Bone marrow (tissue), 2 donors: ENCODE data around the gene UBE3A.

Experiments
- DNase-seq, 2 donors: peaks; one replicate each; lab custom pipeline; 2025; lab: John Stamatoyannopoulos, UW

Gene UBE3A

GRCh38 chr15:25403771-25404170 lies 35.1 kb downstream of the UBE3A start:
- no peak for DNase-seq

GRCh38 chr15:25402342-25402741 lies 36.5 kb downstream of the UBE3A start:
- no peak for DNase-seq

DNA sequence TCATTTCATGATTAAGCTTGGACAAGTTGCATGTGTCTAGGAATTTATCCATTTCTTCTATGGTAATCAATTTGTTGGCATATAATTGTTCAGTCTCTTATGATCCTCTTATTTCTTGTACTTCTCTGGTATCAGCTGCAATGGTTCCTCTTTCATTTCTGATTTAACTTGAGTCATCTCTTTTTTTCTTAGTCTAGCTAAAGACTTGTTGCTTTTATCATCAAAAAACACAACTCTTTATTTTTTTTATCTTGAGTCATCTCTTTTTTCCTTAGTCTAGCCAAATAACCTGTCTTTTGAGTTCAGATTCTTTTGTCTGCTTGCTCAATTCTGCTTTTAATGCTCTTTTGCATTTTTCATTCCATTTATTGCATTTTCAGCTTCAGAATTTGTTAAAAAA lies 37.3 kb downstream of the UBE3A start:
- peak in 1 of 2 donors; percentile 36 for DNase-seq

DNA sequence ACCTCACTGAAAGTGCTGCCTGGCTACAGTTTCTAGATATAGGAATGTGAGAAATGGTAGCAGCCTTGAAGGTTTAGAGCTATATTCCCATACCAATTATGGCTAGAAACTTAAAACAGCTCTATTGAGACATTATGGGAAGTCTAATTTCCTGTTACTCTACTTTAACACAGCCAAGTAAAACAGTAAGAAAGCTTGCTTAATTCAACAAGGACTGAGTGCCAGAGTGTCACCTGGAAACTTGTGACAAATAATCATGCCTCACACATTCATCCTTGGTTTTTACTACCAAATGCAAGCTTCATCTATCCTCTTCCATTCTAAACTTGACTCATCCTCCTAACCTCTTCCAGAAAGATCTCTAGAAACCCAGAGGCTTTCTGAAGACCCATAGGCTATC lies 41.7 kb downstream of the UBE3A start:
- DNase-seq: no peak

- DNase-seq: no peak
Measured at GRCh38 chr15:25394898-25395297, 43.9 kb downstream of the UBE3A start.

DNA sequence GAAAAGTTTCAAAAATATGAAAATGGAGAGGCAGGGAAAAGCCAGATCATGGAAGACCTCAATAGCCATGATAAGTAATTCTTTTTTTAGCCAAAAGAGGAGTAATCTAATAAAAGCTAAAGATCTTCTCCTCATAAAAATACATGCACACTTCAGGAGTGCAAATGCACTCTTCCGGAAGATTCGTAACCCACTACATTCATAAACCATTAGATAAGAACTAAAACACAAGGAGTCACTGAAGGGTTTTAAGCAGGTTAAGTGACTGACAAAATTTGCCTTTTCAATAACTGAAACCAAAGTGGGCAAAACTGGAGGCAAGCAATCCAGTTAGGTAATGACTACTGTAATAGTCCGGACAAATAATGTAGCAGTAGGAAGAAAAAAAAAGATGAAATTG lies 46.0 kb downstream of the UBE3A start:
- DNase-seq: no peak

DNA sequence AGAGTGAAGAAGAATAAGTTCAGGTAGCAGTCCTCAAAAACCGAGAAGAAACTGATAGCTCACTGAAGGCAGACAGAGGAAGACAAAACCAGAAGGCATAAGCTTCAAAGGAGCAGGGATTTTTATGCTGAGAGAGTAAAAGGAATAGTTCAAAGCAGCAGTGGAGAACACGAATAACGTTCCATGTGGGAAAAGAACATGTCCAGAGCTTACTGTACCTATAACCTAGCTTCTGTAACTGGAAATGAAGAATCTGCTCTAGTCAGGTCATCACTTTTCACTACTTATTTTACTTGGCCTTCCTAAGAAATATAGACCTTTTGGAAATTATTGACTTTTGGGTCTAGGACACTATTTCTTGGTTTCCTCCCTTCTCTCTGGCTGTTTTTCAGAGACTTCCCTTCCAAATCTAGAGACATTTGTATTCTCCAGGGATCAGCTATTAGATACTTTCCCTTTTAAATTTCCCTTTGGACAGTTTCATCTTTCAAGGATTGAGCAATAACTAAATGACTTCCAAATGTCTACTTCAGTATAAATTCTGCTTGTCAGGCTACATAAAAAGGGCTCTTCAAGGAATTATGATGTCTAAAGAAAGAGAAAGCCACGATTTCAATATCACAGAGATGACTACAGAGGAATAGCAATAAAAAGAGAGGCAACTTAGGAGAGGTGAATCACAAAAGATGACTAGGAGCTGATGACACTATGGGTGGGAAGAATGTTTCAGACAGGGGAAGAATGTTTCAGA lies 46.7 kb downstream of the UBE3A start:
- DNase-seq: no peak

DNA sequence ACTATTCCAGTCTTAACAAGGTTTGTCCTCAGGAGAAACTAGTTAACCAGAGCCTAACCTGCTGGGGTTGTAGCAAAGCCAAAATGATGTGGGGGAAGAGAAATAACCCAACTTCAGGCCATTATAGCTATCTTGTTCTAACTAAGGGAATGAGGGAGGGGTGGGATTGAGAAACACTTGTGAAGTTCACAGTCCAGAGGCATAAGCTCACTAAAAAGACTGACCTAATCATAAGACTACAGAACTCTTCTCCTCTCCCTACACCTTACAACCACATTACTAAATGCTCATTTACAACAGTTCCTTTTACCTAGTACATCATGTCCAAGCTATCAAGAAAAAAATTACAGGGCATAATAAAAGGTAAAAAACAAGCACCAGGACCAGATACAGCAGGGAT lies 52.8 kb downstream of the UBE3A start:
- no peak for DNase-seq

DNA sequence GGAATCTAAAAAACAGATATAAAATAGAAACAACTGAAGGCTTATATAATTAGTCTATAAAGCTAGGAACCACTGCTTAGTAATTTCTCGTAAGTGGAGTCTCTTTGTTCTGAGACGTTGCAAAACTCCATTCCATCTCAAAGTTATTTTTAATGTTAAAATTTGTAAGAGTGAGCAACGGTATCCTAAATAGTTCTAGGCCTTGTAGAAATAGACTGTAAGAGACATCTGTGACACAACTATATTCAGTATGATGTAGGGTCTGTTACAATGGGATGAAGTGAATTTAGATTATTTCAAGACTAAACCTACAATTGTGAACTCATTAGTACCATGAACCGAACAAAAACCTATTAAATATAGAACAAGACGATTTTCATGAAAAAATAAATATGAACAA lies 57.2 kb downstream of the UBE3A start:
- DNase-seq: no peak

DNA sequence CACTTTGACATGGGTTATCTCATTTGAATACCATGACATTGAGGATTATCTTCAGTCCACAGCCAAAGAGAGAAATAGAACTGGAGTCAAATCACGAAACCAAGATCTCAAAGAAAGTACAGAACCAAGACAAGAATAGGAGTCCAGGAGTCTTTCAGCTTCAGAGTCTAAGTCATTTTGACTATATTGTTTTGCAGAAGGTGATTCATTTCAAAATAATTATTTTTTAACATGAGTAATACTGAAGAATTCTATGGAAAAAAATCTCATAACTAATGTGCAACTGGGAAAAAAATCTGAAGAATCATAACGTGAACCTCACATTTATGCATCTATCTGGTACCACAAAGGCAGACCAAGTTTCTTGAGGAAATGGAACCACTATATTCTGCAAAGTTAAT lies 60.3 kb downstream of the UBE3A start:
- DNase-seq: no peak

DNA sequence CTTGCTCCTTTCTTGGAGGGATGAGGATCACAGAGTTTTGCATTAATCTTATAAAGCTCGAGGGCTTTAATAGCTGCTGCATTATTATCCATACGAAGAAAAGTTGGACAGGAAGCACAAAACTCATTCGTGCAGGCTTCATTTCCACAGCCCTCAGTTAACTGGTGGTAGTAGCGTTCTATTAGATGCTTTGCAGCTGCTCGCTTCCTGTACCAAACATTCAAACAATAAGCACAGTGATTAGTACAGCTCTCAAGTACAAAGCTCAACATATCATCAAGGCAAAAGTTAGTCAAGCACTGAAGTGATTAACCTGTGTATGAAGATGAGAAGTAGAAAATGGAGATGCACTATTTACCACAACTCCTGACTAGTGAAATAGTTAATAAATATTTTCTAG lies 63.3 kb downstream of the UBE3A start:
- no peak for DNase-seq

GRCh38 chr15:25374143-25374542 lies 64.7 kb downstream of the UBE3A start:
- no peak for DNase-seq

DNA sequence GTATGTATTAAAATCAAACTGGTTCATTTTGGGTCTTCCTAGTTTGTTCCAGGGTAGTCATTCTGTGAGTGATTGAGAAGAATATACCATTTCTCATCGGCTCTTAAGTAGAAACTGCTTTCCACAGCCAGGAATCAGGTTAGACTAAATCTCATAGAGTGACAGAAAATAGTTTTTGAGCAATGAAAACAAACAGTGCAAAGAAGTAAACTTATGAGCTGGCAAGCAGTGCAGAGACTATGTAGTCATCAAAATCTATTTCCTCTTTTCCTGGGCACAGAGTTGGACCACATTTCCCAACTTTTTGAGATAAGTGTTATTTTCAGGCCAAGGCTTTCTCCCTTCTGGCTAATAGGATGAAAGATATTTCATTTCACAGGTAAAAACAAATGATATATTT lies 66.5 kb downstream of the UBE3A start:
- no peak for DNase-seq

GRCh38 chr15:25368850-25369249 lies 70.0 kb downstream of the UBE3A start:
- no peak for DNase-seq

- no peak for DNase-seq
Measured at GRCh38 chr15:25366058-25366457, 72.8 kb downstream of the UBE3A start.

GRCh38 chr15:25362545-25362944 lies 76.3 kb downstream of the UBE3A start:
- DNase-seq: no peak

DNA sequence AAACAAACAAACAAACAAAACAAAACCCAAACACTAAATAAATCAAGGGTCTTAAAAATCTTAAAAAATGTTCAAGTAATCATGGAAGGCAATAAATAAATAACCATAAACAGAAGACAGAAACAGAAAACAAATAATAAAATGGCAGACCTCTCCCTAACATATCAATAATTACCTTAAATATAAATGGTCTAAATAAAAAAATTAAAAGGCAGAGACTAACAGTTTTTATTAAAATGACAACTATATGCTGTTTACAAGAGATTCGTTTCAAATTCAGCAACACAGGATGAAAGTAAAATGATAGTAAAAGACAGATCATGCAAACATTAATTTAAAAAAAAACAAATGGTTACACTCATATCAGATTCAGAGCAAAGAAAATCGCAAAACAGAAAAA lies 91.1 kb downstream of the UBE3A start:
- DNase-seq: no peak

- no peak for DNase-seq
Measured at GRCh38 chr15:25346371-25346770, 92.5 kb downstream of the UBE3A start.

GRCh38 chr15:25345943-25346342 lies 92.9 kb downstream of the UBE3A start:
- no peak for DNase-seq

- no peak for DNase-seq
Measured at GRCh38 chr15:25342629-25343028, 96.2 kb downstream of the UBE3A start.

DNA sequence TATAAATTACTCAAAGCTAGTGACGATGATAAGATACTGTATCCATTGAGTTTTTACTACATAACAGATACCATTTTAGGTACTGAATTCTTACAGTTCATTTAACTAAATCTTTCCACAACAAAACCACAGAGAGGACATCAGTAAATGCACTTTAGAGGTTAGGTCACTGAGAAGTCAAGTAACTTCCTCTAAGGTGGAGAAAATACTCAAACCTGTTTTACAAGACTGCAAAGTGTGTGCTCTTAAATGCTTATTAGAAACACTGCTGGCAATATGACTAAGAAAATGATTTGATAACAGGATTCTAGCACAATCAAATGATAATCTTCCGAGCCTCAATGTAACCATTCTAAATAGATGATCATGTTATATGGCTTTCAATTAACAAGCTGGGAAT lies 99.4 kb downstream of the UBE3A start:
- no peak for DNase-seq

DNA sequence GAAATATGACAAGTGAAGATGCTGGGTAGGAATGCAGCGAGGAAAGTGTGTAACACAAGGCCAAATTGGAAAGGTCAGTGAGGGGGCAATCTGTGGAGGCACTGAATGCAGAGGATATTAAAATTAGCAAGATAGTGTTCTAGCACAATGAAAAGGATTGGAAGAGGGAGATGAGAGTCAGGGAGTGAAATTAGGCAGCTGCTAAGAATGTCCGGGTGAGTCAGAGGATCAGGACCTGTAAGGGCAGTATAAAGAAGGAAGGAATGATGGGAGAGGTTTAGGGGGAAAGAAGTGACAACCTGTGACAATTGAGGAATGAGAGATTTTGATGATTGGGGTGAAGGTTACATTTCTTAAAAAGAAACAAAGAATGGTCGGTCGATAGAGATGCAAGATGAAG lies 103.5 kb downstream of the UBE3A start:
- no peak for DNase-seq

GRCh38 chr15:25333049-25333448 lies 105.8 kb downstream of the UBE3A start:
- DNase-seq: no peak

DNA sequence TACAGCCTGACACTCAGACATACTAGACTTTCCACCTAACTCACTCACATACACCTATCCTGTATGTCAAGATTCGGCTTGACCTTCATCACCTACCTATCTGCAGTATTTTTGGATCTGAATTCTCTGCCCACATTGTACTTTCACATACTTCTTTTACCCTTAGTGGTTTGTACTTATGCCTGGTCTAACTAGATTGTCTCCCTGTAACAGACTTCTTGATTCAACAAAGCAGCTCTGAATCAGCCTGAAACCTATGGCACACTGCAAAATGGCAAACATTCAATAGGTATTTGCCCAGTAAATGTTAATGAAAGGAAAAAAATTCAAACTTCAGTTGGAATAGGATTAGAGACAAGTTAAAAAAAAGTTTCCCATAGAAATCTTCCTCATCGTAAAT lies 106.5 kb downstream of the UBE3A start:
- no peak for DNase-seq

- DNase-seq: no peak
Measured at GRCh38 chr15:25331860-25332259, 107.0 kb downstream of the UBE3A start.
